ENCODE measurements around the gene IGFBP5.

DNA sequence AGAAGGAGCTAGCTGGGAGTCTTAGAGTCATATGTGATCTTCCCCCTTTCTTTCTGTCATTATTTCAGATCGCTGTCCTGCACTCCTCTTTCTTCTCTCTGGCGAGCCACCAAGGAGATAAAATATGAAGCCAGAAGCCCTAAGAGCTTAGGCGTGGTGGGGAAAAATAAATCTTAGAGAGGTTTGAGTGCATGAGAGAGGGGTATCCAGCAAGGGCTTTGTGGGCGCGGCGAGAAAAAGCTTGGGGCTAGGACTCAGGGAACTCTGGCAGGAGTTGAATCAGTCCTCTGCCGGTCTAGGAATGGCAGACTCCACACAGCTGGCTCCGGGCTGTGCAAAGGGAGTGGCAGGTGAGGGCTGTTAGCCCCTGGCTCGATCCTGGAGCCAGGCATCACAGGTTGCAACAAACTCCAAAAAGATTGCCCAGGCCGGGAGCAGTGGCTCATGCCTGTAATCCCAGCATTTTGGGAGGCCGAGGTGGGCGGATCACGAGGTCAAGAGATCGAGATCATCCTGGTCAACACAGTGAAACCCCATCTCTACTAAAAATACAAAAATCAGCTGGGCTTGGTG lies 20.1 kb upstream of the IGFBP5 start:
- TF ChIP-seq POLR2A (IDR thresholded peaks at IDR 0.05): no peak
- TF ChIP-seq, protein P1, sequence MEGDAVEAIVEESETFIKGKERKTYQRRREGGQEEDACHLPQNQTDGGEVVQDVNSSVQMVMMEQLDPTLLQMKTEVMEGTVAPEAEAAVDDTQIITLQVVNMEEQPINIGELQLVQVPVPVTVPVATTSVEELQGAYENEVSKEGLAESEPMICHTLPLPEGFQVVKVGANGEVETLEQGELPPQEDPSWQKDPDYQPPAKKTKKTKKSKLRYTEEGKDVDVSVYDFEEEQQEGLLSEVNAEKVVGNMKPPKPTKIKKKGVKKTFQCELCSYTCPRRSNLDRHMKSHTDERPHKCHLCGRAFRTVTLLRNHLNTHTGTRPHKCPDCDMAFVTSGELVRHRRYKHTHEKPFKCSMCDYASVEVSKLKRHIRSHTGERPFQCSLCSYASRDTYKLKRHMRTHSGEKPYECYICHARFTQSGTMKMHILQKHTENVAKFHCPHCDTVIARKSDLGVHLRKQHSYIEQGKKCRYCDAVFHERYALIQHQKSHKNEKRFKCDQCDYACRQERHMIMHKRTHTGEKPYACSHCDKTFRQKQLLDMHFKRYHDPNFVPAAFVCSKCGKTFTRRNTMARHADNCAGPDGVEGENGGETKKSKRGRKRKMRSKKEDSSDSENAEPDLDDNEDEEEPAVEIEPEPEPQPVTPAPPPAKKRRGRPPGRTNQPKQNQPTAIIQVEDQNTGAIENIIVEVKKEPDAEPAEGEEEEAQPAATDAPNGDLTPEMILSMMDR (IDR thresholded peaks at IDR 0.05 in 4 of 5, conservative IDR thresholded peaks at IDR 0.05 in 1 of 5): no peak
